VCaP (cell line): ENCODE measurements around the gene MRPL32.

Experiments
- H3K27ac ChIP-seq: fragments of 450-650 bp; 2 replicates; pipeline ENCODE4 v1.5.1; 2017
- TF ChIP-seq, protein P1 (sequence below): fragments of 450-650 bp; conservative IDR thresholded peaks from 2 replicates; pipeline ENCODE4 v1.5.1; 2017; ENCODE audit warnings: mild to moderate bottlenecking, moderate library complexity

The MRPL32 gene

DNA sequence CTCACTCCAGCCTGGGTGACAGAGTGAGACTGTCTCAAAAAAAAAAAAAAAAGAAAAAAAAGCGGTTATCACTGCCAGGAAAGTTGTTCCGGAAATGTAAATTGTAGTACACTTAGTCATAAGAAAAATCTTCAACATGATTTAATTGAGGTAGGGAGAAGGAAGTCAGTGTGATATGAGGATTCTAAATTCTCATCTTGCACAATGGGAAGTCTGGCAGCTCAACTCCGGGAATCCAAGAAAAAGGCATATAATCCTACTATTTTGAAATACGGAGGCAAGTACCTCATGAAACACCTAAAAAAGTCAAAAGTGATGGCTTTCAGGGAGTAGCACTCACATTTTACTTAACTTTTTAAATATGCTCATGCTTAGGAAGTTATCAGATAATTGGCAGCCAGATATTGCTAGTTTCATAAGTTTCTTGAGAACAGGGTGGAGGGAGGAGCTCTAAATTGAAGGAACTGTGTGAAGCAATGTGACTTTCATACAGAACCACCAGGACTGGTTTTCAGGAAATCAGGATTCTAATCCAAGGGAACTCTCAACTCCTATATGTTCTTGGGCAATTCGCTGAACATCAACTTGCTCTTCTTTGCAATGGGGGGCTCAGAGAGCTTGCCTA, 17.6 kb upstream of the MRPL32 start:
- TF ChIP-seq, protein P1, sequence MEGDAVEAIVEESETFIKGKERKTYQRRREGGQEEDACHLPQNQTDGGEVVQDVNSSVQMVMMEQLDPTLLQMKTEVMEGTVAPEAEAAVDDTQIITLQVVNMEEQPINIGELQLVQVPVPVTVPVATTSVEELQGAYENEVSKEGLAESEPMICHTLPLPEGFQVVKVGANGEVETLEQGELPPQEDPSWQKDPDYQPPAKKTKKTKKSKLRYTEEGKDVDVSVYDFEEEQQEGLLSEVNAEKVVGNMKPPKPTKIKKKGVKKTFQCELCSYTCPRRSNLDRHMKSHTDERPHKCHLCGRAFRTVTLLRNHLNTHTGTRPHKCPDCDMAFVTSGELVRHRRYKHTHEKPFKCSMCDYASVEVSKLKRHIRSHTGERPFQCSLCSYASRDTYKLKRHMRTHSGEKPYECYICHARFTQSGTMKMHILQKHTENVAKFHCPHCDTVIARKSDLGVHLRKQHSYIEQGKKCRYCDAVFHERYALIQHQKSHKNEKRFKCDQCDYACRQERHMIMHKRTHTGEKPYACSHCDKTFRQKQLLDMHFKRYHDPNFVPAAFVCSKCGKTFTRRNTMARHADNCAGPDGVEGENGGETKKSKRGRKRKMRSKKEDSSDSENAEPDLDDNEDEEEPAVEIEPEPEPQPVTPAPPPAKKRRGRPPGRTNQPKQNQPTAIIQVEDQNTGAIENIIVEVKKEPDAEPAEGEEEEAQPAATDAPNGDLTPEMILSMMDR: no peak
- H3K27ac ChIP-seq: no peak overlapping the region

DNA sequence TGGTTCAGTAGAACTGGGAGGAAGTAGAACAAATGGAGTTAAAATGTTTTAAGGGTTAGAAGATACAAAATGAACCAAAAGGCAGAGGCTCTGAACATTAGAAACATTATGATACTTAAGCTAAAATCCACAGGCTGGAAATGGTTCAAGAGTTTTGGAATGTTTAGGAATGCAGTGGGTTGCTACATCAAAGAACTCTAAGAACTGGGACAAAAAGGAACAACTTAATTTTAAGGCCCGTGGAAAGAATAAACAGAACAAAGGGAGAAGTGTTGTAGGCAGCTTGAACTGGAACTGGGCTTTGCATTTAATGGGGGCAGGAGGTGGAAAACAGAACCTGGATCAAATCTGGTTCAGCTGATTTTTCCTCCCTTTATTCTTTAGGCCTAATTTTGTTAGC, 16.8 kb upstream of the MRPL32 start:
- TF ChIP-seq, protein P1: no peak
- H3K27ac ChIP-seq: no peak overlapping the region

DNA sequence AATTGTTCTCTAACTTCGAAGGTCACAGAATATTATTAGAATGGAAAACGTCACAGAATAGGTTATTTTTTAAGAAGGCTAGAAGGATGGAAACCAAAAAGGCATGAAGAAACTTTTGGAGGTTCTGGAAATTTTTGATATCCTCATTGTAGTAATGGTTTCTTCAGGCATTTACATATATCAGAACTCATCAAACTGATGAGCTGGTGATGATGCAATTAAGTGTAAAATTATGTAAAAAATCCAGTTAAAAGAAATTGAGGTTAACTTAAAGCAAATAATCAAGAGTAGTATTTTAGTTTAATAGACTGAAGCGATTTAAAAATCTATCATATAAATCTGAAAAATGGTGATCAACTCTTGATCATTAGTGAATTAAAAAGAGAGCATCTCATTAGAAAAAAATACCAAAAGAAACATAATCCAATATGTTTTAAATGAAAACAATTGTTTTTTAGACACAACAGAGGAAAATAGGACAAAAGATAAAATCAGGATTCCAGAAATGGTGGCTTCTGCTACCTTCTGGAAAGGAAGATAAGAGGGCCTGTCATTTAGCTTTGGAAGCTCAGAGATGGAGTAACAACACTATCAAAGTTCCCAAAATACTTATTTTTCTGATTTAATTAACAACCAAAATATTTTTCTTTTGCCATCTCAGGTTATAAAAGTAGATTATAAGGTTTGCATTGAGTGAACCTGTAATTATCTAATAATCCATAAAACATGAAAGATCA, 10.0 kb upstream of the MRPL32 start:
- no peak overlapping the region for H3K27ac ChIP-seq
- TF ChIP-seq, protein P1: no peak

DNA sequence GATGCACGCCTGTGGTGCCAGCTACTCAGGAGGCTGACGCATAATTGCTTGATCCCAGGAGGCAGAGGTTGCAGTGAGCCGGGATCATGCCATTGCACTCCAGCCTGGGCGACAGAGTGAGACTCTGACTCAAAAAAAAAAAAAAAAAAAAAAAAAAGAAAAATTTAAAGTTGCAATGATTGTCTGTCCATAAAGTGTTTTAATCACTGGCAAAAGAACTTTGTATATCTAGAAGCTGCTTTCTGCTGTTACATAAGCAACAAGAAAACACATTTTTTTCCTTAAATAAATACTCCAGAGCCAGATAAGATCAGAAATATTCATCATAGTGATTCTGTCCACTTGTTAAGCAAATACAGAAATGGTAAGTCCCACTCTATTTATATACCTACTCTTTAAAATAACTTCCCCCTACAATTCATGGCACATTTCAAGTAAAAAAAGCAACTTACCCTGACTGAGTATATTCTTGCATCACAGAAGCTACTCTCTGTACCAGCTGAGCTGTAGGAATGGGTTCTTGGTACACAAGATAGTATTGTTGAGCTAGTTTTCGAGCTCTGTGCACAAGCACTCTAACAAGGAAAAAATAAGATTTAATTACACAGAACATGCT, 7.8 kb upstream of the MRPL32 start:
- TF ChIP-seq, protein P1: no peak
- no peak overlapping the region; the same call in 1 of the 2 replicates for H3K27ac ChIP-seq

DNA sequence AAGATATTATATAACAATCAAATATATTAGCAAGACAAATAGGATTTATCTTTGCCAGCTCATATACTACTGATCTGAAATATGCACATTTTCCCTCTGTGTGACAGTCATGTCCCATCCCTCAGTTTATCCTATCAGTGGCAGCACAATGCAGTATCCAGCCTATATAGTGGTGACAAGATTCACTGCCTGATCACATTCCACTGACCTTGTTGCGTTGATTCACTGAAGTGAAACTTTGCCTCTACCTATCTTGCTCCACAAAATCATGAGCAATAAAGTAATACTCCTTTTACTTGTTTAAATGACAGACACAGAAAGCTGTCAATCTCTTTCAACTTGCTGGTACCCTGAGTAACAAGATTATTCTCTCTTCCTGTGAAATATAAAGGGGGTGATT, 6.5 kb upstream of the MRPL32 start:
- no peak overlapping the region; the same call in 1 of the 2 replicates for H3K27ac ChIP-seq
- TF ChIP-seq, protein P1: no peak

DNA sequence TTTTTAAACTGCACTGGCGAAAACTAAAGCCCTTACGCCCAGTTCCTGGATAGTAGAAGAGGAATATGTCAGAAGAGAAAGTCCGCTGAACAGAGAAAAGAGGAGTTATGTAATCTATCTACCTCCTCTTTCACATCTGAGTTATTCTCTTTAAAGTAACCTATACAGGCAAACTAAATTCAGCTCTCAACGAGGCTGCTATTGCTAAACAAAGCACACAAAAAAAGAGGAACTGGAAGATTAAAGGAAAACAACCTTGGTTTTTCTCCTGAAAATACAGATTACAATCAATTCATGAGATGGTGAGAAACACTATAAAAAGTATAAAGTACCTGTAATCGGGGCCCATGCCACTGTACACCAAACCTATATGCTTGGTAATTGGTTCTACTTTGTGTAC, 6.0 kb upstream of the MRPL32 start:
- TF ChIP-seq, protein P1: no peak

DNA sequence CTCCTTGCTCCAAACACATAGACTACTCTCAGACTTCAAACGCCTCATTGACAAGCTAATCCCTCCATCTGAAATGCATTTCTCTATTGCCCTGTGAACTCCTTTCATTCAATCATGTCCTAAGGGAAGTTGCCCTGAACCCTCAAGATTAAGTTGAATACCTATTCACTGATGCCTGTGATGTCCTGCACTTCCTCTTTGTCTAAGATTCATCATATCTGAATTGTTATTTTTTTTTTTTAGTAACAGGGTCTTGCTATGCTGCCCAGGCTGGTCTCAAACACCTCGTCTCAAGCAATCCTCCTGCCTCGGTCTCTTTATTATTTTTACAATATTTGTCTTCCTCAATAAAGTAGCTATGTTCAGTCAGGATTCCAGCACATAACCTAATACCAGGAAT, 3.4 kb upstream of the MRPL32 start:
- TF ChIP-seq, protein P1: no peak
- H3K27ac ChIP-seq: no peak overlapping the region

More for the DNA sequence above, 6.0 kb upstream of the MRPL32 start:
- H3K27ac ChIP-seq: no peak overlapping the region
